Measurements from ENCODE around the gene GPC6. TPM values are rescaled to one million over a fixed set of nuclear protein-coding genes. Genes with fewer than 3 reads are reported as not detected.
A peak's percentile ranks its signal among the peaks of the same experiment; 100 is the strongest.

Gene GPC6
- total and polyA plus RNA-seq, 2 donors (not counting 3 experiments of a cell fraction or from before 2014, with no cell fraction given) = 0.01 TPM; not detected in 1

- DNase-seq (ENCODE audit: low read depth, low spot score) = no peak
- H3K4me1 ChIP-seq (ENCODE audit: control insufficient read depth, extremely low read depth, insufficient read depth, low read length) = no peaks in the 10 kb centered on the region
- H3K27ac ChIP-seq (ENCODE audit: insufficient read depth, low read depth, low read length) = no peak overlapping the region
- peak; percentile 35 for FAIRE-seq
- CTCF ChIA-PET = interaction anchor here (1.2 kb wide), 1 partner anchor 78 kb away, joined by 3 read pairs; no protein-coding TSS in a partner anchor
- POLR2A ChIA-PET = no interaction called here
- TF ChIP-seq MYC (IDR thresholded peaks at IDR 0.05; ENCODE audit: low read depth, low read length) = no peak
- no peak for TF ChIP-seq GATA2 (IDR thresholded peaks at IDR 0.05; ENCODE audit: insufficient read depth, insufficient read length, low read depth, low read length)
- no peak for TF ChIP-seq POLR2A (IDR thresholded peaks at IDR 0.05; ENCODE audit: low read depth, low read length)
- no peak for TF ChIP-seq FOS (IDR thresholded peaks at IDR 0.05; ENCODE audit: borderline replicate concordance, insufficient read depth, low read length)
- no peak overlapping the region for H3K4me3 ChIP-seq (replicated peaks in 1 of 3; ENCODE audit: insufficient read depth in 1 of 3, low read depth in 1 of 3, low read length in 3 of 3)
- intact Hi-C loops (cut with micrococcal nuclease) (no loop called here), dilution Hi-C loops (cut with MboI; ENCODE audit: extremely low pct_ligation_motif_present, low sequenced_read_pairs) (no loop called here)
- no TSS peak for BruUV-seq (replicated peaks)
- H3K27me3 ChIP-seq (ENCODE audit: control insufficient read depth in 2 of 2, insufficient read depth in 2 of 2, low read length in 2 of 2) = no peaks in the 10 kb centered on the region
- no peaks in the 10 kb centered on the region for H3K36me3 ChIP-seq (ENCODE audit: control insufficient read depth in 2 of 2, extremely low read depth in 1 of 2, insufficient read depth in 2 of 2, low read length in 2 of 2)
- H3K9me3 ChIP-seq (replicated peaks; ENCODE audit: control insufficient read depth, insufficient read depth, low read length) = no peaks in the 10 kb centered on the region
- no peak overlapping the region for H3K4me2 ChIP-seq (ENCODE audit: insufficient read depth, low read length)
- H3K79me2 ChIP-seq (ENCODE audit: control insufficient read depth, insufficient read depth, low read length) = no peaks in the 10 kb centered on the region
- no peak overlapping the region for H3K9ac ChIP-seq (replicated peaks; ENCODE audit: extremely low read depth, insufficient read depth, low read length)
- no peaks in the 10 kb centered on the region for H4K20me1 ChIP-seq (replicated peaks; ENCODE audit: control insufficient read depth, extremely low read depth, insufficient read depth, low read length)
- no peak overlapping the region for H2AFZ ChIP-seq (ENCODE audit: low read depth, low read length)
- H3K9me1 ChIP-seq (replicated peaks; ENCODE audit: control insufficient read depth, extremely low read depth, insufficient read depth, low read length) = no peaks in the 10 kb centered on the region
These were observed 1041.2 kb downstream of the GPC6 start for GRCh38 chr13:94267581-94268366.

- H3K9me3 ChIP-seq (replicated peaks; ENCODE audit: control insufficient read depth, insufficient read depth, low read length) = no peaks in the 10 kb centered on the region
- POLR2A ChIA-PET = no interaction called here
- no peak overlapping the region for H2AFZ ChIP-seq (ENCODE audit: low read depth, low read length)
- TF ChIP-seq FOS (IDR thresholded peaks at IDR 0.05; ENCODE audit: borderline replicate concordance, insufficient read depth, low read length) (no peak), MAX (IDR thresholded peaks at IDR 0.05; ENCODE audit: insufficient read depth, insufficient read length) (no peak), POLR2AphosphoS5 (IDR thresholded peaks at IDR 0.05; ENCODE audit: insufficient read depth, low read depth, low read length) (no peak), CTCF (IDR thresholded peaks at IDR 0.05; ENCODE audit: extremely low read depth in 1 of 2, insufficient read depth in 1 of 2, low read depth in 1 of 2, low read length in 2 of 2) (no peak), MYC (IDR thresholded peaks at IDR 0.05; ENCODE audit: low read depth, low read length) (no peak), POLR2A (IDR thresholded peaks at IDR 0.05; ENCODE audit: low read depth, low read length) (no peak), EZH2 (IDR thresholded peaks at IDR 0.05; ENCODE audit: borderline replicate concordance, low read depth, low read length, severe bottlenecking) (no peak), GATA2 (IDR thresholded peaks at IDR 0.05; ENCODE audit: insufficient read depth, insufficient read length, low read depth, low read length) (no peak), JUN (IDR thresholded peaks at IDR 0.05; ENCODE audit: borderline replicate concordance, insufficient read depth, insufficient read length, low read depth) (no peak)
- CTCF ChIA-PET = no interaction called here
- H3K36me3 ChIP-seq (ENCODE audit: control insufficient read depth in 2 of 2, extremely low read depth in 1 of 2, insufficient read depth in 2 of 2, low read length in 2 of 2) = no peaks in the 10 kb centered on the region
- no peak overlapping the region for H3K4me2 ChIP-seq (ENCODE audit: insufficient read depth, low read length)
- H3K9me1 ChIP-seq (replicated peaks; ENCODE audit: control insufficient read depth, extremely low read depth, insufficient read depth, low read length) = no peaks in the 10 kb centered on the region
- intact Hi-C loops (cut with micrococcal nuclease) = no loop called here
- H3K4me1 ChIP-seq (ENCODE audit: control insufficient read depth, extremely low read depth, insufficient read depth, low read length) = no peaks in the 10 kb centered on the region
- no TSS peak for BruUV-seq (replicated peaks)
- no peak overlapping the region for H3K27ac ChIP-seq (ENCODE audit: insufficient read depth, low read depth, low read length)
- no peak overlapping the region for H3K4me3 ChIP-seq (replicated peaks in 1 of 3; ENCODE audit: insufficient read depth in 1 of 3, low read depth in 1 of 3, low read length in 3 of 3)
- H3K9ac ChIP-seq (replicated peaks; ENCODE audit: extremely low read depth, insufficient read depth, low read length) = no peak overlapping the region
- no peaks in the 10 kb centered on the region for H3K79me2 ChIP-seq (ENCODE audit: control insufficient read depth, insufficient read depth, low read length)
- H3K27me3 ChIP-seq (ENCODE audit: control insufficient read depth in 2 of 2, insufficient read depth in 2 of 2, low read length in 2 of 2) = no peaks in the 10 kb centered on the region
- dilution Hi-C loops (cut with MboI; ENCODE audit: extremely low pct_ligation_motif_present, low sequenced_read_pairs) = no loop called here
- no peaks in the 10 kb centered on the region for H4K20me1 ChIP-seq (replicated peaks; ENCODE audit: control insufficient read depth, extremely low read depth, insufficient read depth, low read length)
- DNase-seq (ENCODE audit: low read depth, low spot score) (no peak), FAIRE-seq (no peak)
These were observed 1042.1 kb downstream of the GPC6 start for GRCh38 chr13:94268661-94269060.

All from endothelial cell of umbilical vein (primary cell).